ENCODE data around the gene TNFRSF14.
"Not testable (repeated sequence)": the region's sequence is repeated elsewhere in the genome, so short reads cannot be mapped to it uniquely, and the experiment has no call there.

TNFRSF14 gene

GRCh38 chr1:2574350-2574749 is 18.2 kb downstream of the TNFRSF14 start:
- H3K4me3 ChIP-seq (ENCODE audit: low read depth, low read length): no peak overlapping the region
- in situ Hi-C loops (cut with HindIII; ENCODE audit: low sequenced_read_pairs): no loop called here
- DNase-seq (ENCODE audit: low read depth): no peak
- TF ChIP-seq CTCF (IDR thresholded peaks at IDR 0.05; ENCODE audit: low read depth, low read length, missing control alignments): no peak

GRCh38 chr1:2575801-2576663 is 19.9 kb downstream of the TNFRSF14 start:
- H3K4me3 ChIP-seq (ENCODE audit: low read depth, low read length): no peak overlapping the region
- TF ChIP-seq CTCF (IDR thresholded peaks at IDR 0.05; ENCODE audit: low read depth, low read length, missing control alignments): no peak
- DNase-seq (ENCODE audit: low read depth): no peak
- in situ Hi-C loops (cut with HindIII; ENCODE audit: low sequenced_read_pairs): no loop called here

- in situ Hi-C loops (cut with HindIII; ENCODE audit: low sequenced_read_pairs); H3K4me3 ChIP-seq (ENCODE audit: low read depth, low read length): not testable (repeated sequence)
Measured at GRCh38 chr1:2577565-2578075, 21.4 kb downstream of the TNFRSF14 start.

GRCh38 chr1:2578758-2579118 is 22.6 kb downstream of the TNFRSF14 start:
- no peak for TF ChIP-seq CTCF (IDR thresholded peaks at IDR 0.05; ENCODE audit: low read depth, low read length, missing control alignments)
- no peak for DNase-seq (ENCODE audit: low read depth)
- in situ Hi-C loops (cut with HindIII; ENCODE audit: low sequenced_read_pairs): no loop called here
- H3K4me3 ChIP-seq (ENCODE audit: low read depth, low read length): no peak overlapping the region

More at GRCh38 chr1:2577565-2578075, 21.4 kb downstream of the TNFRSF14 start:
- DNase-seq (ENCODE audit: low read depth): not testable (repeated sequence)

- in situ Hi-C loops (cut with HindIII; ENCODE audit: low sequenced_read_pairs): no loop called here
- no peak for DNase-seq (ENCODE audit: low read depth)
- no peak overlapping the region for H3K4me3 ChIP-seq (ENCODE audit: low read depth, low read length)
- TF ChIP-seq CTCF (IDR thresholded peaks at IDR 0.05; ENCODE audit: low read depth, low read length, missing control alignments): no peak
Measured at GRCh38 chr1:2580691-2581090, 24.5 kb downstream of the TNFRSF14 start.

GRCh38 chr1:2582391-2582790 is 26.2 kb downstream of the TNFRSF14 start:
- in situ Hi-C loops (cut with HindIII; ENCODE audit: low sequenced_read_pairs): no loop called here
- TF ChIP-seq CTCF (IDR thresholded peaks at IDR 0.05; ENCODE audit: low read depth, low read length, missing control alignments): no peak
- H3K4me3 ChIP-seq (ENCODE audit: low read depth, low read length): no peak overlapping the region
- DNase-seq (ENCODE audit: low read depth): no peak

- in situ Hi-C loops (cut with HindIII; ENCODE audit: low sequenced_read_pairs): no loop called here
- no peak for TF ChIP-seq CTCF (IDR thresholded peaks at IDR 0.05; ENCODE audit: low read depth, low read length, missing control alignments)
- no peak overlapping the region for H3K4me3 ChIP-seq (ENCODE audit: low read depth, low read length)
- DNase-seq (ENCODE audit: low read depth): no peak
Measured at GRCh38 chr1:2583331-2583791, 27.2 kb downstream of the TNFRSF14 start.

All from astrocyte of the cerebellum (primary cell).